OCI-LY1 (cell line): ENCODE measurements around the gene CHID1.

ENCODE experiments used
- H2AFZ ChIP-seq: fragments of 200-600 bp; sonication (generic), shearing (Covaris generic); 2 replicates; pipeline ENCODE4 v1.6.0; 2014; ENCODE audit warnings: antibody characterized with exemption, mild to moderate bottlenecking, low read length
- H3F3A ChIP-seq: fragments of 200-600 bp; sonication (generic), shearing (Covaris generic); 2 replicates; pipeline ENCODE4 v1.6.0; 2014; ENCODE audit warnings: mild to moderate bottlenecking, antibody characterized with exemption, low read length, moderate library complexity; ENCODE audit not compliant: insufficient read depth
- H3K27ac ChIP-seq: fragments of 200-600 bp; sonication (generic); 2 replicates; pipeline ENCODE4 v1.5.1; 2014; ENCODE audit warnings: low read length, mixed run types, mild to moderate bottlenecking, low read depth; ENCODE audit not compliant: poor library complexity, severe bottlenecking
- H3K27me3 ChIP-seq: fragments of 200-600 bp; sonication (generic); 2 replicates; pipeline ENCODE4 v1.6.0; 2014; ENCODE audit warnings: antibody characterized with exemption, mild to moderate bottlenecking, low read length, moderate library complexity; ENCODE audit not compliant: insufficient read depth
- H3K36me3 ChIP-seq: fragments of 200-600 bp; sonication (generic); 2 replicates; pipeline ENCODE4 v1.6.1; 2014; ENCODE audit warnings: mild to moderate bottlenecking, antibody characterized with exemption, low read length, moderate library complexity, mixed read lengths; ENCODE audit not compliant: insufficient read depth
- H3K4me1 ChIP-seq: fragments of 200-600 bp; sonication (generic); 2 replicates; pipeline ENCODE4 v1.5.1; 2014; ENCODE audit warnings: mild to moderate bottlenecking, low read length, moderate library complexity; ENCODE audit not compliant: insufficient read depth, severe bottlenecking
- H3K4me2 ChIP-seq: fragments of 200-600 bp; sonication (generic), shearing (Covaris generic); 2 replicates; pipeline ENCODE4 v1.6.1; 2014; ENCODE audit warnings: low read length
- H3K4me3 ChIP-seq: fragments of 200-600 bp; sonication (generic); 2 replicates; pipeline ENCODE4 v1.5.1; 2014; ENCODE audit warnings: low read length, low read depth, mild to moderate bottlenecking, mixed read lengths; ENCODE audit not compliant: poor library complexity, severe bottlenecking
- H3K79me2 ChIP-seq: fragments of 200-600 bp; shearing (Covaris generic); 2 replicates; pipeline ENCODE4 v1.6.1; 2016; ENCODE audit warnings: mixed run types, low read length, mixed read lengths; ENCODE audit not compliant: insufficient read depth
- H3K9ac ChIP-seq: fragments of 200-600 bp; sonication (generic), shearing (Covaris generic); 2 replicates; pipeline ENCODE4 v1.6.1; 2014; ENCODE audit warnings: mild to moderate bottlenecking, low read length, mixed read lengths
- H3K9me2 ChIP-seq: fragments of 200-600 bp; sonication (generic), shearing (Covaris generic); 2 replicates; pipeline ENCODE4 v1.6.1; 2014; ENCODE audit warnings: low read depth, mild to moderate bottlenecking, low read length, mixed read lengths
- H3K9me3 ChIP-seq: fragments of 200-600 bp; shearing (Covaris generic); 2 replicates; pipeline ENCODE4 v1.6.1; 2014; ENCODE audit warnings: low read length, mixed read lengths
- H4K20me1 ChIP-seq: fragments of 200-600 bp; sonication (generic), shearing (Covaris generic); 2 replicates; pipeline ENCODE4 v1.6.0; 2016; ENCODE audit warnings: mild to moderate bottlenecking, low read length; ENCODE audit not compliant: insufficient read depth
- EZH2 ChIP-seq: fragments of 200-600 bp; sonication (generic), shearing (Covaris generic); IDR thresholded peaks from 2 replicates; pipeline ENCODE4 v1.8.0; 2017; ENCODE audit warnings: borderline replicate concordance, mixed run types, mild to moderate bottlenecking, antibody characterized with exemption, low read length, moderate library complexity, mixed read lengths
- TF ChIP-seq, protein P1 (sequence below): fragments of 200-600 bp; sonication (generic), shearing (Covaris generic); IDR thresholded peaks from 2 replicates; pipeline ENCODE4 v1.5.1; 2017; ENCODE audit warnings: mild to moderate bottlenecking, antibody characterized with exemption, low read length, moderate library complexity, mixed read lengths

The CHID1 gene

GRCh38 chr11:852762-853161 lies 57.8 kb downstream of the CHID1 start:
- H2AFZ ChIP-seq = no peak overlapping the region
- peaks cover 24% of the 10 kb centered on the region for H3K4me1 ChIP-seq
- no peak overlapping the region for H3K9ac ChIP-seq
- H3K27me3 ChIP-seq = no peaks in the 10 kb centered on the region; the same call in 1 of the 2 replicates
- no peaks in the 10 kb centered on the region for H4K20me1 ChIP-seq
- no peaks in the 10 kb centered on the region for H3K79me2 ChIP-seq
- H3F3A ChIP-seq = no peaks in the 10 kb centered on the region
- no peaks in the 10 kb centered on the region for H3K9me2 ChIP-seq
- H3K27ac ChIP-seq = no peak overlapping the region
- H3K36me3 ChIP-seq = no peaks in the 10 kb centered on the region
- no peak for TF ChIP-seq EZH2
- TF ChIP-seq, protein P1, sequence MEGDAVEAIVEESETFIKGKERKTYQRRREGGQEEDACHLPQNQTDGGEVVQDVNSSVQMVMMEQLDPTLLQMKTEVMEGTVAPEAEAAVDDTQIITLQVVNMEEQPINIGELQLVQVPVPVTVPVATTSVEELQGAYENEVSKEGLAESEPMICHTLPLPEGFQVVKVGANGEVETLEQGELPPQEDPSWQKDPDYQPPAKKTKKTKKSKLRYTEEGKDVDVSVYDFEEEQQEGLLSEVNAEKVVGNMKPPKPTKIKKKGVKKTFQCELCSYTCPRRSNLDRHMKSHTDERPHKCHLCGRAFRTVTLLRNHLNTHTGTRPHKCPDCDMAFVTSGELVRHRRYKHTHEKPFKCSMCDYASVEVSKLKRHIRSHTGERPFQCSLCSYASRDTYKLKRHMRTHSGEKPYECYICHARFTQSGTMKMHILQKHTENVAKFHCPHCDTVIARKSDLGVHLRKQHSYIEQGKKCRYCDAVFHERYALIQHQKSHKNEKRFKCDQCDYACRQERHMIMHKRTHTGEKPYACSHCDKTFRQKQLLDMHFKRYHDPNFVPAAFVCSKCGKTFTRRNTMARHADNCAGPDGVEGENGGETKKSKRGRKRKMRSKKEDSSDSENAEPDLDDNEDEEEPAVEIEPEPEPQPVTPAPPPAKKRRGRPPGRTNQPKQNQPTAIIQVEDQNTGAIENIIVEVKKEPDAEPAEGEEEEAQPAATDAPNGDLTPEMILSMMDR = no peak
- H3K4me2 ChIP-seq = no peak overlapping the region
- H3K4me3 ChIP-seq = no peak overlapping the region
- H3K9me3 ChIP-seq = no peaks in the 10 kb centered on the region

- no peaks in the 10 kb centered on the region for H4K20me1 ChIP-seq
- H3K4me2 ChIP-seq = peak overlapping the region; percentile 83
- H3K27ac ChIP-seq = no peak overlapping the region
- no peaks in the 10 kb centered on the region for H3F3A ChIP-seq
- no peaks in the 10 kb centered on the region for H3K79me2 ChIP-seq
- H3K4me3 ChIP-seq = peak overlapping the region; percentile 66
- no peaks in the 10 kb centered on the region for H3K36me3 ChIP-seq
- TF ChIP-seq, protein P1 = peak; percentile 61
- TF ChIP-seq EZH2 = no peak
- peaks cover 18% of the 10 kb centered on the region for H3K4me1 ChIP-seq
- no peak overlapping the region for H3K9ac ChIP-seq
- H3K9me3 ChIP-seq = no peaks in the 10 kb centered on the region
- no peaks in the 10 kb centered on the region for H3K9me2 ChIP-seq
- H3K27me3 ChIP-seq = no peaks in the 10 kb centered on the region; the same call in 1 of the 2 replicates
- H2AFZ ChIP-seq = no peak overlapping the region
These were observed 59.5 kb downstream of the CHID1 start for GRCh38 chr11:850775-851763.

DNA sequence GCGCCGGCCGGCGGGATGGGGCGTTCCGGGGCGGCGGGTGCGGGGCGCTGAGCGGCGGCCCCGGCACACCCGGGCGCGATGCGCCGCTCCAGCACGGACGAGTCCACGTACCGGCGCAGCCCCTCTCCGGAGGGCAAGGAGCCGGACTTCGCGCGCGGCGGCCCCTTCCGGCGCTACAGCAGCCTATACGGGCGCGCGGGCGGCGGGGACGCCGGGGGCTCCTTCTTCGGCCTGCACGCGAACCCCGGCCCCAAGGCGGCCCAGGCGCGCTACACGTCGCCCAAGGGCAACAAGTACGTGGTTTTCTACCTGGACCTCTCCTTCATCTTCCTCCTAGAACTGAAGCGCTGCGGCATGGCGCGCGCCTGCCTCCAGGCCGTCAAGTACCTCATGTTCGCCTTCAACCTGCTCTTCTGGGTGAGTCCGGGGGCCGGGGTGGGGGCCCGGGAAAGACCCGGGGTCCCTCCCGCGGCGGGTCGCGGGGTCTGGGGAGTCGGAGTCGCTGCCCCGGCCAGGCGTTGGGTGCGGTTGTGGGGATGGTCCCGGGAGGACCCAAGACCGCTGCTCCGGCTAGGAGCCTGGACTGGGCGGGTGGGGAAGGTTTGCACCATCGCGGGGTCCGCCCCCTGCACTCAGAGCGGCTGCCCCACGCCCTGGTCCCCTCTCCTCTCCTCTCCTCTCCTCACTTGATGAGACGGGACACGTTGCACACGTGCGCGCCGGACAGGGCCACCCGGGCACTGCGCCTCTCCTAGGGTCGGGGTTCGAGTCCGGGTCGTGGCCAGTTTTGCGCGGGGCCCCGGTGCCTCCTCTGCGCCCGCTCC lies 60.4 kb downstream of the CHID1 start:
- peaks cover 18% of the 10 kb centered on the region for H3K4me1 ChIP-seq
- no peaks in the 10 kb centered on the region for H3K9me2 ChIP-seq
- H3K79me2 ChIP-seq = no peaks in the 10 kb centered on the region
- no peaks in the 10 kb centered on the region for H3F3A ChIP-seq
- H3K4me3 ChIP-seq = peak overlapping the region; percentile 66
- H3K9me3 ChIP-seq = no peaks in the 10 kb centered on the region
- peak overlapping the region; percentile 46; the same call in 1 of the 2 replicates for H3K9ac ChIP-seq
- peak overlapping the region; percentile 83 for H3K4me2 ChIP-seq
- TF ChIP-seq EZH2 = no peak
- TF ChIP-seq, protein P1 = no peak
- H2AFZ ChIP-seq = no peak overlapping the region
- H3K36me3 ChIP-seq = no peaks in the 10 kb centered on the region
- H3K27me3 ChIP-seq = peaks cover 4% of the 10 kb centered on the region; the same call in 1 of the 2 replicates
- no peak overlapping the region for H3K27ac ChIP-seq
- no peaks in the 10 kb centered on the region for H4K20me1 ChIP-seq
